GM18508 (cell line): Measurements from ENCODE around the gene SWAP70.
"Not testable (repeated sequence)": the region's sequence is repeated elsewhere in the genome, so short reads cannot be mapped to it uniquely, and the experiment has no call there.

Source experiments
- ATAC-seq: cut with Tn5 transposase; IDR thresholded peaks from one replicate; pipeline ENCODE4 v1.9.1; 2021; ENCODE audit warnings: moderate number of reproducible peaks; ENCODE audit not compliant: insufficient read depth, unreplicated experiment

Gene SWAP70

GRCh38 chr11:9717040-9717357 lies 53.1 kb downstream of the SWAP70 start:
- ATAC-seq, result no peak

GRCh38 chr11:9717719-9718118 lies 53.8 kb downstream of the SWAP70 start:
- no peak for ATAC-seq

- no peak for ATAC-seq
These were observed 54.3 kb downstream of the SWAP70 start for GRCh38 chr11:9718147-9718546.

- ATAC-seq, result no peak
These were observed 55.9 kb downstream of the SWAP70 start for GRCh38 chr11:9719566-9720289.

- ATAC-seq, result no peak
These were observed 56.4 kb downstream of the SWAP70 start for GRCh38 chr11:9720290-9720630.

- ATAC-seq, result no peak
These were observed 58.1 kb downstream of the SWAP70 start for GRCh38 chr11:9722023-9722422.

- ATAC-seq, result no peak
These were observed 59.0 kb downstream of the SWAP70 start for GRCh38 chr11:9722893-9723292.

- ATAC-seq, result no peak
These were observed 62.6 kb downstream of the SWAP70 start for GRCh38 chr11:9726321-9727022.

GRCh38 chr11:9728058-9728457 lies 64.2 kb downstream of the SWAP70 start:
- ATAC-seq, result no peak

- no peak for ATAC-seq
These were observed 67.4 kb downstream of the SWAP70 start for GRCh38 chr11:9731256-9731655.

GRCh38 chr11:9732453-9732852 lies 68.6 kb downstream of the SWAP70 start:
- ATAC-seq, result no peak

GRCh38 chr11:9733212-9733611 lies 69.3 kb downstream of the SWAP70 start:
- ATAC-seq, result no peak

- ATAC-seq, result no peak
These were observed 71.4 kb downstream of the SWAP70 start for GRCh38 chr11:9735236-9735635.

GRCh38 chr11:9735919-9736318 lies 72.0 kb downstream of the SWAP70 start:
- ATAC-seq, result no peak

GRCh38 chr11:9736365-9736764 lies 72.5 kb downstream of the SWAP70 start:
- no peak for ATAC-seq

- ATAC-seq, result no peak
These were observed 74.2 kb downstream of the SWAP70 start for GRCh38 chr11:9738116-9738515.

- ATAC-seq, result no peak
These were observed 74.8 kb downstream of the SWAP70 start for GRCh38 chr11:9738707-9739106.

GRCh38 chr11:9739123-9739900 lies 75.4 kb downstream of the SWAP70 start:
- peak; percentile 41 for ATAC-seq

GRCh38 chr11:9740202-9740883 lies 76.5 kb downstream of the SWAP70 start:
- ATAC-seq, result no peak

- no peak for ATAC-seq
These were observed 77.4 kb downstream of the SWAP70 start for GRCh38 chr11:9741260-9741659.

- not testable (repeated sequence) for ATAC-seq
These were observed 79.6 kb downstream of the SWAP70 start for GRCh38 chr11:9743512-9743911.
